Measurements from ENCODE around the gene TPGS2.

Gene TPGS2

DNA sequence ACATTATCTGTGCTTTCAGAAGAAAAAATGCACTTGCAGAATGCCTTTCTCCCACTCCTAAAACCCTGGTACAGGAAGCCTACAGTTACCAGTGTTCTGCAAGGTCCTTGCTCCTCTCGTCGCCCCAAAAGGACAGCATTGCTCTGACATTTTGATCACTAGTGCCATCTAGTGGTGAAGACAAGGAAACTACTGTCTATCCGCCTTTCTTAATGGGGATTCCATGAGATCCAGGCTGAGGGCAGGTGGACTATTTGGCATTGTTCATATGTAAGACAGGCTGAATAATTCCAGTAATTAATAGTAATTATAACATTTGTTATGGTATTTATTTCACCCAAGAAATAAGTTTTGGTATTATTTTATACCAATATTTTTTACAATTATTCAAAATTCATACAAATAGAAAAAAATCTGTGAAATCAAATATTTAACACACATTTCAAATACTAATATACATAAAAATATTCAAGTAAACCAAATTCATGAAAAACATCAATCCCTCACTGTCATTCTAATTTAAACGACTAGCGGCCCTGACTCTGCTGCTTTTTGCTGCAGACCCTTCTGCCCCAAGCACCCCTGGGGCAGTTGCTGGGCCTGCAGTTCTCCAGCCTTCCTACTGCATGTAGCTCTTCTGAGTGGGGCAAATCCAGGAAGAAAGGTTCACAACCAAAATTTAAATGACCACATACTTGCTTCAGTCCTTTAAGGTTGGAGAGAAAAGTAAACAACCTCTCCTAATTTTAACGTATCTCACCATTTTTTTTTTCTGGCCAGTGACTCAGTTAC lies 19.0 kb downstream of the TPGS2 start:
- DNase-seq (ENCODE audit: extremely low read depth, low read depth), result no peak
- TF ChIP-seq, protein P1, sequence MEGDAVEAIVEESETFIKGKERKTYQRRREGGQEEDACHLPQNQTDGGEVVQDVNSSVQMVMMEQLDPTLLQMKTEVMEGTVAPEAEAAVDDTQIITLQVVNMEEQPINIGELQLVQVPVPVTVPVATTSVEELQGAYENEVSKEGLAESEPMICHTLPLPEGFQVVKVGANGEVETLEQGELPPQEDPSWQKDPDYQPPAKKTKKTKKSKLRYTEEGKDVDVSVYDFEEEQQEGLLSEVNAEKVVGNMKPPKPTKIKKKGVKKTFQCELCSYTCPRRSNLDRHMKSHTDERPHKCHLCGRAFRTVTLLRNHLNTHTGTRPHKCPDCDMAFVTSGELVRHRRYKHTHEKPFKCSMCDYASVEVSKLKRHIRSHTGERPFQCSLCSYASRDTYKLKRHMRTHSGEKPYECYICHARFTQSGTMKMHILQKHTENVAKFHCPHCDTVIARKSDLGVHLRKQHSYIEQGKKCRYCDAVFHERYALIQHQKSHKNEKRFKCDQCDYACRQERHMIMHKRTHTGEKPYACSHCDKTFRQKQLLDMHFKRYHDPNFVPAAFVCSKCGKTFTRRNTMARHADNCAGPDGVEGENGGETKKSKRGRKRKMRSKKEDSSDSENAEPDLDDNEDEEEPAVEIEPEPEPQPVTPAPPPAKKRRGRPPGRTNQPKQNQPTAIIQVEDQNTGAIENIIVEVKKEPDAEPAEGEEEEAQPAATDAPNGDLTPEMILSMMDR (IDR thresholded peaks at IDR 0.05; ENCODE audit: low read depth, low read length, missing control alignments), result peak; percentile 82
- no peak overlapping the region for H3K4me3 ChIP-seq (replicated peaks; ENCODE audit: low read depth, low read length)

DNA sequence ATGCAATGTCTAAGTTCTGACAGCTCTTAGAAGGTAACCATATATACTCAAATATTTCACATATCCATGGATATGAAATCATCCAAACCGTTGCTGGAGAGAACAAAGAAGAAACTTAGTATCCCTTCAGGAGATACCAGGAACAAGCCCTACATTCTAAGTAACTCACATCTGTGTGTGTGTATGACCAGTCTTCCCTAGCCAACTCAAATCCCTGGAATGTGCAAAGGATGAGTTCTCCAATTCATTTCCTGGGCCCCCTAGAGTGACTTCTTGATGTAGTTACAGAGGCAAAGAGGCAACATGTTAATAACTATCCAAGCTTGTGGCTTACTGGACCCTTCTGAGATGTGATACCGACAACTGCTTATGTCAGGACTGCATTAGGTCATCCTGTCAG lies 20.1 kb downstream of the TPGS2 start:
- TF ChIP-seq, protein P1 (IDR thresholded peaks at IDR 0.05; ENCODE audit: low read depth, low read length, missing control alignments), result no peak
- H3K4me3 ChIP-seq (replicated peaks; ENCODE audit: low read depth, low read length), result no peak overlapping the region
- no peak for DNase-seq (ENCODE audit: extremely low read depth, low read depth)

DNA sequence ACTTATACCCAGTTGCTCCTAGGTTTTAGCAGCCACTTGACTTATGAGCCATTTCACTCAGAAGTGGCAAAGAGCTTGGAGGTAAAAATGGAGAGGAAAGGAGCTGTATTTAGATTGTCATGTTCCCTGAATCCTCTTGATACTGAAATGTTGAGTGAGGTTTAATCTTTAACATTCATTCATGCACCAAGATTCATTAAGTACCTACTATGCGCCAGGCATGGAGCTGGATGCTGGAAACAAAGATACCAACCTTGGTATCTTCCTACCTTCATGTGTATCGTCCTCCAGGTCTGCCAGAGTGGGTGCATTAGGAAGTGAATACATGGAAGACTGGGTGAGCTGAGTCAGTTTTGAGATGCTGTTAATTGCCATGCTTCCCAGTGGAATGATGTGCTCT lies 23.7 kb downstream of the TPGS2 start:
- TF ChIP-seq, protein P1 (IDR thresholded peaks at IDR 0.05; ENCODE audit: low read depth, low read length, missing control alignments), result no peak
- no peak for DNase-seq (ENCODE audit: extremely low read depth, low read depth)
- no peak overlapping the region for H3K4me3 ChIP-seq (replicated peaks; ENCODE audit: low read depth, low read length)

DNA sequence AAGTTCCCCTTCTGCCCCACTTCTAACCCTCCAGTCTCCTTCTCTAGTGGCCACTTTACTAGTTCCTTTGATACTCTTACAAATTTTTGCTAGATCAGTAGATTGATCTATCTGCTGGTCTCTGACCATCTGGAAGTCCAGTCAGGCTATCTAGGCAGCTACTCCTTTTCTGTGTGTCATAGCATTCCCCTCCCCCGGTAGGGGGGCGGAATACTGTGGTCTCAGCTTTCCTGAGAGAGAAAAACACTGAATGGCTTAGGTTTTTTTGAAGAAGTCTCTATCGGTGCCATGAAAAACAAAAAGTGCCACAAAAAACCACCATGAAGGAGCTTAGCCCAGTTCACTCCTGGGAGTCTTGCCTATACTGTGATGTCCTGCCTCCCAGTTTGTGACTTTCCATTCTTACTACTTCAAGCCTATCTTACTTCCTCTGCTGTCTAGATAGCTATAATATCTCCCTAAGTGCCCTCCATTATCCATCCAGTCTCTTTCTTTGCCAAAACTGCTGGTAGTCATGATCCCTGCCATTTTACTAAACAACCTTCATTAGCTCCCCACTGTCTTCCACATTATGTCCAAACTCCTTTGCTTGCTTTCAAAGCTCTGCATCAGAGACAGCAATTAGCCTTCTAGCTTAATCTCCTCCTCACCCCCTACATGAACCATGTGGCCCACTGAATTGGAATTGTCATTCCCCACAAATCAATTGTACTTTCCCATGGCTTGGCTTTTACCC lies 29.9 kb downstream of the TPGS2 start:
- no peak for DNase-seq (ENCODE audit: extremely low read depth, low read depth)
- H3K4me3 ChIP-seq (replicated peaks; ENCODE audit: low read depth, low read length), result no peak overlapping the region
- TF ChIP-seq, protein P1 (IDR thresholded peaks at IDR 0.05; ENCODE audit: low read depth, low read length, missing control alignments), result no peak

DNA sequence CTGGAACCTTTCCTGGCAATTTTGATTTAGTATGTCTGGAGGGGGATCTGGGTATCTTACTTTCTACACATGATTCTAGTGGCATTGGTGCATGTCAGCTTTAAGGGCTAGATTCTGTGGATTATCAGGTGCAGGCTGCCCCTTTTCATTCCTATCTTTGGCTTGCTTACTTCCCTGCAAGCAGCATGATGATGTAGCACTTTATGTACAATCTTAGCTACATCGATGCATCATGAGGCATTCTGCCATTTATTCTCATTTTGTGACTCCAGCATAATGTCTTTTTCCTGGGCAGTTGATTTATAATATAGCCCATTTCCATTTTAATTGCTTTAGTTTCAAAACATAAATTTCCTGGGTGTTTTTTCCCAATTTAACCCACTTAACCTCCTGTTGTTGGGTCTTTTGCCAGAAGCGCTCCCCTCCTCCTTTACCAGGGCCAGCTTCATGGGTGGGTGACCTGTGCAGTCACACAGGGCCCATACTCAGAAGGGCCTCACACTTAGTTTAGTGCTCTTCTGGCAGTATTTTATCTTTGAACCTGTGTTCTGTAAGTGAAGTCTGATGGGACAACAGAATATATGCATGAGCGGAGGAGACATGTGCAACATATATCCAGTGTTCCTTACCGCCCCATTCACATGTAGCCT lies 36.0 kb downstream of the TPGS2 start:
- no peak overlapping the region for H3K4me3 ChIP-seq (replicated peaks; ENCODE audit: low read depth, low read length)
- DNase-seq (ENCODE audit: extremely low read depth, low read depth), result no peak
- TF ChIP-seq, protein P1 (IDR thresholded peaks at IDR 0.05; ENCODE audit: low read depth, low read length, missing control alignments), result no peak

DNA sequence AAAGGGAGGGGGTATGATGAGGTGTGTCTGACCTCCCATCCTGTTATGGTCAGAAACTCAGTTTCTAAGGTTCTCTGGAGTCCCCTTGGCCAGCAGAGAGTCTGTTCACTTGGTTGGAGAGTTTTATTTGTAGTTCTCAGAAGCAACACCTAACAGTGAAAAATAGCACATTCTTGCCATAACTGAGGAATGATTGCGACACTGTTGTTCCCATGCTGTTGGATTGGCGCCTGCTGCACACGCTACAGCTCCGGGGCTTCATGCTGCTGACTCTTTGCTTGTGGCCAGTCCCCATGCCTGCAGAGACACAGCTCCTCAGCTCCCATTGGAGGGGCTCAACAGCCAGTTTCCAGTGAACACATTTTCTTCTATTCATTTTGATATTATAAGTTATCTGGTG lies 42.1 kb downstream of the TPGS2 start:
- TF ChIP-seq, protein P1 (IDR thresholded peaks at IDR 0.05; ENCODE audit: low read depth, low read length, missing control alignments), result no peak
- DNase-seq (ENCODE audit: extremely low read depth, low read depth), result peak; percentile 9
- no peak overlapping the region for H3K4me3 ChIP-seq (replicated peaks; ENCODE audit: low read depth, low read length)

Measured in HFF-Myc (cell line).